Occipital lobe (tissue), 2 donors: Measurements from ENCODE around the gene DOCK8. TPM values are rescaled to one million over a fixed set of nuclear protein-coding genes. Genes with fewer than 3 reads are reported as not detected.

ENCODE experiments used
- DNase-seq: peaks from one replicate; lab custom pipeline; 2025; lab: John Stamatoyannopoulos, UW
- total RNA-seq: library from RNA; depleted of rRNA; stranded (reverse); fragments of >200 nt; gene quantifications from one replicate; pipeline ENCODE4 v1.2.3, GENCODE V29; 2014

The DOCK8 gene
- total RNA-seq, 1 donor from 2014 or later, result 3.6 TPM

GRCh38 chr9:306907-307306 is 92.2 kb downstream of the DOCK8 start:
- DNase-seq, result no peak

DNA sequence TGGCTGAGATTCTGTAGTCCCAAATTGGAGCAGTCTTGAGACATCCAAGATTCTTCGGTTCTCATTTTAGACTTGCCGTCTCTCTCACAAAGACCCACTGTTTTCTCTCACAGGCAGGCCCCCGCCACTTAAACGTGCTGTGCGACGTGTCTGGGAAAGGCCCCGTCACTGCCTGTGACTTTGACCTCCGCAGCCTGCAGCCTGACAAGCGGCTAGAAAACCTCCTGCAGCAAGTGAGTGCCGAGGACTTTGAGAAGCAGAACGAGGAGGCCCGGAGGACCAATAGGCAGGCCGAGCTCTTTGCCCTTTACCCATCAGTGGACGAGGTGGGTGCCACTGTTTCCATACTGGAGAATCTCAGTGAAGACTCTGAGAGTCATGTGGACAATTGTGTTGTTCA is 97.2 kb downstream of the DOCK8 start:
- no peak for DNase-seq

- no peak for DNase-seq
Measured at GRCh38 chr9:312596-313320, 98.1 kb downstream of the DOCK8 start.

- DNase-seq, result no peak
Measured at GRCh38 chr9:316382-316965, 101.8 kb downstream of the DOCK8 start.

- DNase-seq, result no peak
Measured at GRCh38 chr9:318646-319045, 104.0 kb downstream of the DOCK8 start.

DNA sequence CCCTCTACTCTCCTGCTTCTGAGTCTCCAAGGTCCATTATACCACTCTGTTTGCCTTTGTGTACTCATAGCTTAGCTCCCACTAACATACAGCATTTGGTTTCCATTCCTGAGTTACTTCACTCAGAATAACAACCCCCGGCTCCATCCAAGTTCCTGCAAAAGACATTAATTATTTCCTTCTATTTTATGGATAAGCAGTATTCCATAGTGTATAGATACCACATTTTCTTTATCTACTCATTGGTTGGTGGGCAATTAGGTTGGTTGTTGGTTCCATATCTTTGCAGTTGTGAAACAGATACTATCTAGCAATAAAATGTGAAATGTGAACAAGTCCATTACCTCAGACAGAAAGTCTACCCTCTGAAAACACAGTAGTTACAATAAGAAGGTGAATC is 110.3 kb downstream of the DOCK8 start:
- DNase-seq, result no peak

GRCh38 chr9:326667-327066 is 112.0 kb downstream of the DOCK8 start:
- DNase-seq, result no peak

DNA sequence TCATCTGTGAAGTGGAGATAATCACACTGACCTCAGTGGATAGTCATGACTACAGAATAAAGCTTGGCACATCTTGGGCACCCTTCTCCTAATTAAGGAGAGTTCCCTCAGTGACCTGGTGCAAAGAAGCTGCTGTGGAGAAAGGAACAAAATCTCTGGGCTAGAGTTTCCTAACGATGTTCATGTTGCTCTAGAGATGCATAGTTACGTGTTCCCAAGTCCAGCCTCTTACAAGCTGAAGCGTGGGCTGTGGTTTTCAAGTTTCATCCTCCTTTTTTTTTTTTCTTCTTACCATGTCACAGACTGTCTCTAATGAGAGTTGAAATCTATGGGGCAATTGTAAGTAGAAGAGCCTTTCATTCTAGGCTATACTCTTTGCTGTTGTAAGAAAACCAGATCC is 113.8 kb downstream of the DOCK8 start:
- DNase-seq, result no peak

GRCh38 chr9:331197-331596 is 116.5 kb downstream of the DOCK8 start:
- DNase-seq, result no peak

GRCh38 chr9:335373-335772 is 120.7 kb downstream of the DOCK8 start:
- no peak for DNase-seq

DNA sequence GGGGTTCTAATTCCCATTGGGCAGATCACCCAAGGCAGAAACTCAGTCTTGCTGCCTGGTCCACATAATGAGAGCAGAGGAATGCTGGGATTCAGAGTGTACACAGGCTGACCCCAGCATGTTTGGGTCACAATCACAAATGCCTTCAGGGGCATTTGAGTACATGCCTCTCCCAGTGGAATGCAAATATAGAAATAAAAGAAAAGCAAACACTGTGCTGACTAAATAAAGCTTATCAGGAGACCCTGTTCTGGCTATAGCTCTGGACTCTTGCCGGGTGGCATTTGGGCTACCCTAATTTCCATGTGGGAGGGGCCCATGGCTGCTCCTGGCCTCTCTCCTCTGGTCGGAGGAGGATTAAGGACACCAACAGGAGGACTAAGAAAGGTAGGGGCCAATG is 121.4 kb downstream of the DOCK8 start:
- no peak for DNase-seq

- DNase-seq, result no peak
Measured at GRCh38 chr9:338602-339001, 123.9 kb downstream of the DOCK8 start.

GRCh38 chr9:341634-342421 is 127.2 kb downstream of the DOCK8 start:
- no peak for DNase-seq

- no peak for DNase-seq
Measured at GRCh38 chr9:343773-344172, 129.1 kb downstream of the DOCK8 start.

- DNase-seq, result no peak
Measured at GRCh38 chr9:346111-346571, 131.5 kb downstream of the DOCK8 start.

DNA sequence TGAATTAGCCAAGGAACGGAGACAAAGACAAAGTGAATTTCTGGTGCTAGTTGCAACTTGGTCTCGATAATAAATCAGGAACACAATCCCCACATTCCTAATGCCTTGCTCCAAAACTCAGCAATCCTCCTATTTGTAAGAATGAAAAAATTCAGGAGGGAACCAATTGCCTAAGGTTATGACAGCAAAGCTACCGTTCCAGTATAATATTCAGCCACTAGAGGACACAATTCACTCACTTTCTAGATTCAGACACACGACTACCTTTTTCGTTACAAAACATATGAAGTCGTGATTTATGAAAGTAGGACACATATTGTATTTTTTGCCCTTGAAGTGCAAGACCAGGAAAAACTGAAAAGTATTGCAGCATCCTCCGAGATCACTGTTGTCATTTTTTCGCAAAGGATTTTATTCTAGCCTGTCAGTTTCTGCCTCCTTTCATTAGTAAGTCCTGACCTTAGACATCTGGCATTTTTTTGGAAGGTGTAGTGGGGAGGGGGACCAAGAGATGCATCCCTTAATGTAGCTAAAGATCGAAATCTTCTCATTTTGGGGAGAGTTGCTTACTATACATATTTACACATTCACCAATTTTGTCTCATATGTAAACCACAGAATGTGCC is 133.1 kb downstream of the DOCK8 start:
- DNase-seq, result no peak

GRCh38 chr9:350384-350783 is 135.7 kb downstream of the DOCK8 start:
- DNase-seq, result no peak

- DNase-seq, result no peak
Measured at GRCh38 chr9:351916-352315, 137.3 kb downstream of the DOCK8 start.

- DNase-seq, result no peak
Measured at GRCh38 chr9:353077-353476, 138.4 kb downstream of the DOCK8 start.

- DNase-seq, result no peak
Measured at GRCh38 chr9:354453-354852, 139.8 kb downstream of the DOCK8 start.

GRCh38 chr9:357560-357959 is 142.9 kb downstream of the DOCK8 start:
- DNase-seq, result no peak
